Uterus (tissue), 2 donors: ENCODE results near the gene RRAD.

ENCODE experiments used
- CTCF ChIP-seq, 4 experiments: fragments of 200-600 bp in 2 of 4; fragments of 450-650 bp in 2 of 4; sonication (generic) in 2 of 4; IDR thresholded peaks; one replicate each; pipeline ENCODE4 v1.5.1; 2016 to 2019; ENCODE audit warnings: antibody characterized with exemption in 4 of 4, mild to moderate bottlenecking in 2 of 4, moderate library complexity in 1 of 4
- POLR2A ChIP-seq, 2 donors: fragments of 450-650 bp; IDR thresholded peaks; one replicate each; pipeline ENCODE4 v1.6.1; 2016; ENCODE audit warnings: antibody characterized with exemption in 2 of 2, mild to moderate bottlenecking in 1 of 2, moderate library complexity in 1 of 2

- TF ChIP-seq CTCF (IDR thresholded peaks at IDR 0.05) (no peak), POLR2A (IDR thresholded peaks at IDR 0.05) (no peak)
Observed at GRCh38 chr16:66918355-66918754, 7.0 kb downstream of the RRAD start.
